Measurements from ENCODE around the gene MRPL54.

Gene MRPL54

DNA sequence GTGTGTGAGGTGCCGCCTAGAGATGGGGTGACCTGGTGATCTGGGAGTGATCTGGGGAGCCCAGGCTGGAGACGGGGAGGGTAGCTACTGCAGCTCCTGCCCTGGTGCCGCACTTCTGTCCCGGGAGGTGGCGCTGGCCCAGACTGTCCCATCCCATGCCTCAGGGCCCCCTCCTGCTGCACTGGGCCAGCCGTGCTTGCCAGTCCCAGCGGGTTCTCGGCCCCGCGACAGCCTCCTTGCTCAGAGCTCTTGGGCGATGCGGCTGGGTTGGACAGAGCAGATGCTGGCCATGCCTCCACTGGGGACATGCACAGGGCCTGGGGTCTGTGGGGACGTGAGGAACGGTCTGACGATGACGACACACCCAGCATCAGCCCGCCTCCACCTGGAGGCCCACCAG lies 7.0 kb downstream of the MRPL54 start:
- DNase-seq (ENCODE audit: low spot score): no peak

DNA sequence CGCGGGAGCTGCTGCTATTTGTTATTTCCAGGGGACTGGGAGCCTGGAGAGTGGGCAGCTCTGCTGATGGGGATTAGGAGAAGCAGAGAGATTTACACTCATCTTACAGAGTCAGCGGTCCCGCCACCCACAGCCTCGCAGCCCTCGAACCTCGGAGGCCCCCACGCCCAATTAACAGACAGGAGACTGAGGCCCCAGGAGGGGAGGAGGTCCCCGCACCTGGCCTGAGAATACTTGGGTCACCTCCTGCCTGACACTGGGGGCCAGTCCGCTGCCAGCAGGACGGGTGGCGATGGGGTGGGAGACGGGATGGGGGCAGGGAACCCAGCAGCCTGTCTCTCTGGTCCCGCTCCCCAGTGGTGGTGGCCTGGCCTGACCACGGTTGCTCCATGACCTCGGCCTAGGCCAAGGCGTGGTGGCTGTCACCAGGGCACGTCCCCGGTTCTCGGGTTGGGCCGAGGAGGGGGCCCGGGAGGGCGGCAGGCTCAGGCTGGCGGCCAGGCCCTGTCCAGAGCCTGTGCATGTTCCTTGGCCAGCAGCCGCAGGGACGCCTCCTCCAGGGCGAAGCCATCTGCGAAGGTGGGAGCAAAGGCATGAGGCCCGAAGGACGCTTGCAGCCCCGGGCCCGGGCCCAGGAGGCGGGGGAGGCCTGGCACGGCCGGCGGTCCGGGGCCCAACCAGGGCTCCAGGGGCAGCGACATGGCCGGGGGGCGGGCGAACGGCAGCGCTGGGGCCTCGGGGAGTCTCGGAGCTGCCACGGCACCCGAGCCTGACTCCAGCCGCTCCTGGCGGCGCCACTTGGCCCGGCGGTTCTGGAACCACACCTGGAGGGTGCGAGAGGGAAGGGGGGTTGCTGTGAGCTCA lies 7.9 kb downstream of the MRPL54 start:
- DNase-seq (ENCODE audit: low spot score): no peak

- no peak for DNase-seq (ENCODE audit: low spot score)
Observed at GRCh38 chr19:3771000-3771905, 8.8 kb downstream of the MRPL54 start.

DNA sequence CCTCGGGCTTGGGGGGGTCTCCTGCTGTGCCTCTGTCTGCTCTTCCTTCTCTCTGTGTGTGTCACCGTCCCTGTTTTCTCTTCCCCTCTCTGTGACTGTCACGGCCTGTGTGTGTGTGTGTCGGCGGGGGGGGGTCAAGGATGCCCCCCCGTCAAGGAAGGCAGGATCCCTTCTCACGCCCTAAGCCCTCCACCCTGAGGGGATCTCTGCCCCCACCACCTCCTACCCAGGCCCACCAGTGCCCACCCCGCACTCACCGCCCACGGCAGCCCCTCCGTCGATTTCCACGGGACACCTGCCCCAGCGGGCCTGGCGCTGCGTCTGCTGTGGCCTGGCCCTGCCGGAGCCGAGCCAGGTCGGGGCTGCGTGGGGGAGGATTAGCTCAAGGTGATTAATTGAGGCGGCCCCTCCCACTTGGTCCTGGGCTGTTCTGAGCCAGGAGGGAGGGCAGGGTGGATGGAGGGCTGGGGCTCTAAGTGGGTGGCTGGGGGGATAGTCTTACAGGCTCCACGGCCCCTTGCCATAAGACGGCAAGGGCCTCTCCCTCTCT lies 9.5 kb downstream of the MRPL54 start, which contains the start of gene RAX2:
Gene RAX2 (minus strand): TSS at position 323 of the 550 bp plus-strand sequence. CDS start 486 bp downstream, outside the sequence.
- DNase-seq (ENCODE audit: low spot score): no peak

- no peak for DNase-seq (ENCODE audit: low spot score)
Observed at GRCh38 chr19:3773814-3774515, 11.5 kb downstream of the MRPL54 start.

GRCh38 chr19:3774621-3775373 lies 12.3 kb downstream of the MRPL54 start:
- DNase-seq (ENCODE audit: low spot score): no peak

DNA sequence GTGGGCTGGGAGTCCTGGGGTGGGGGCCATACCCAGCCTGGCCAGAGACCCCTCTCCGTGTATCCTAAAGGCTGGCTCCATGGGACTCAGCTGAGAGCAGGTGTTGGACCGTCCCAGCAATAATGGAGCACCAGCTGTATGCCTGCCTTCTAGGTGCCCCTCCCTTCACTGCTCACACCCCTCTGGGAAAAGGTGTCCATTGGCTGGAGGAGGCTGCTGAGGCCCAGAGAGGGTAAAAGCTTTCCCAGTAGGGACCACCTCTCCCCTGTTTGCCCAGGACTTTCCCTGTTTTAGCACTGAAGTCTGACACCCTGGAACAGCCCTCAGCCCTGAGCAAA lies 12.9 kb downstream of the MRPL54 start:
- DNase-seq (ENCODE audit: low spot score): no peak

GRCh38 chr19:3775831-3776230 lies 13.3 kb downstream of the MRPL54 start:
- DNase-seq (ENCODE audit: low spot score): no peak

DNA sequence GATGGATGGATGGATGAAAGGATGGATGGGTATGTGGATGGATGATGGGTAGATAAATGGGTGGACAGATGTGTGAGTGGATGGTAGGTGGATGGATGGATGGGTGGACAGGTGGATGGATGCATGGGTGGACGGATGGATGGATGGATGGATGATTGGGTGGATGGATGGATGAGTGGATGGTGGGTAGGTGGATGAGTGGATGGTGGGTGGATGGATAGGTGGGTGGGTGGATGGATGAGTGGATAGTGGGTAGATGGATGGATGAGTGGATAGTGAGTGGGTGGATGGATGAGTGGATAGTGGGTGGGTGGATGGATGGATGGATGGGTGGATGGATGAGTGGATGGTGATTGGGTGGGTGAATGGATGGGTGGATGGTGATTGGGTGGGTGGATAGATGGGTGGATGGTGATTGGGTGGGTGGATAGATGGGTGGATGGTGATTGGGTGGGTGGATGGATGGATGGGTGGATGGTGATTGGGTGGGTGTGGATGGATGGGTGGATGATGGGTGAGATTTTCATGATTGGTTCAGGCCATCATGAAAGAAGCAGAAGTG lies 14.1 kb downstream of the MRPL54 start:
- no peak for DNase-seq (ENCODE audit: low spot score)

- DNase-seq (ENCODE audit: low spot score): no peak
Observed at GRCh38 chr19:3778104-3778867, 15.8 kb downstream of the MRPL54 start.

- DNase-seq (ENCODE audit: low spot score): no peak
Observed at GRCh38 chr19:3778899-3779723, 16.6 kb downstream of the MRPL54 start.

- no peak for DNase-seq (ENCODE audit: low spot score)
Observed at GRCh38 chr19:3780786-3781304, 18.4 kb downstream of the MRPL54 start.

GRCh38 chr19:3781603-3782002 lies 19.1 kb downstream of the MRPL54 start:
- DNase-seq (ENCODE audit: low spot score): no peak

GRCh38 chr19:3782330-3782729 lies 19.8 kb downstream of the MRPL54 start:
- DNase-seq (ENCODE audit: low spot score): no peak

GRCh38 chr19:3782903-3783302 lies 20.4 kb downstream of the MRPL54 start:
- no peak for DNase-seq (ENCODE audit: low spot score)

GRCh38 chr19:3783660-3784584 lies 21.4 kb downstream of the MRPL54 start:
- DNase-seq (ENCODE audit: low spot score): no peak

DNA sequence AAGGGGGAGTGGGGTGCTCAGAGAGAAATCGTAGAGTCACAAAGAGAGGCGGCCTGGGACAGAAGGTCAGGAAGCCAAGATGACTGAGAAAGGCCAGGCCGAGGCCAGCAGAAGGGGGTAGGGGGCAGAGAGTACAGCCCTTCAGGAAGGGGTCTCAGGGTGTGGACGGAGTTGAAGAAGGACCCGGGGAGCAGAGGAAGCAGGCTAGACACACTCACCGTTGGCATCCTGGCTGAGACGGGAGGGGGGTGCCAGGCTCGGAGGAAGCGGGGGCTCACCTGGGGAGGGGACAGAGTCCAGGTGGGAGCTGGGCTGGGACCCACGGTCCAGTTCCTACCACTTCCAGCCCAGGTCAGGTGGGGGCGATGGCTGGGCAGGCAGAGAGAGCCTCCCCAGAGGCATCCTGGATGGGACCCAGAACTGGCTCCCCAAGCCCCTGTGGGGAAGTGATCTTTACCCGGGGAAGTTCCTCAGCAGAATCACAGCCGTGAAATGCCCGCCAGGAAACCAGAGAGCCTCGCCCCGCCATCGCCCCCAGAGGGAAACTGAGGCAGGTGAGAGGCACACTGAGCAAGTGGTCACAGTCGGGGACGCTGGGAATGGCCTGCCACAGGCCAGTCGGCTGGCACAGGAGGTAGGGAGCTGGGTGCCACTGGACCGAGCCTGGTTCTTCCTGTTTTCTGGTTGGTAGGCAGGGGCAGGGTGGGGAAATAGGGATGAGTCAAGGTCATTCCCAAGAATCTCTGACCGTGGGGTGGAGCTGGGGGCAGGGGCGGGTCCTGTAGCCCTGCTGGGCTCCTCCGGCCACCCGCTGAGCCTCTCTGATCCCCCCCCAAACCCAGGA lies 22.3 kb downstream of the MRPL54 start:
- no peak for DNase-seq (ENCODE audit: low spot score)
